ENCODE measurements around the gene ALK.

Gene ALK

GRCh38 chr2:29628108-29628745 is 293.2 kb downstream of the ALK start:
- no peak overlapping the region for H3K27ac ChIP-seq (ENCODE audit: low read length)
- H3K4me3 ChIP-seq (ENCODE audit: low read depth in 1 of 2, low read length in 2 of 2): no peak overlapping the region
- H3K9ac ChIP-seq (ENCODE audit: low read depth, low read length): no peak overlapping the region
- H3K79me2 ChIP-seq (ENCODE audit: insufficient read depth, low read length): no peaks in the 10 kb centered on the region
- H3K4me1 ChIP-seq (ENCODE audit: insufficient read depth, low read length): no peaks in the 10 kb centered on the region
- H3K36me3 ChIP-seq (ENCODE audit: insufficient read depth, low read length): no peaks in the 10 kb centered on the region
- DNase-seq: no peak
- peaks cover 4% of the 10 kb centered on the region for H3K27me3 ChIP-seq (ENCODE audit: insufficient read depth, low read length, poor library complexity)
- H4K20me1 ChIP-seq (ENCODE audit: insufficient read depth, low read length): no peaks in the 10 kb centered on the region
- no peak for ATAC-seq (ENCODE audit: insufficient read depth, low read depth)
- no peak overlapping the region for H3K4me2 ChIP-seq (ENCODE audit: insufficient read depth, low read length)
- H2AFZ ChIP-seq (ENCODE audit: low read depth, low read length): no peak overlapping the region
- H3K9me3 ChIP-seq (ENCODE audit: insufficient read depth, low read length, severe bottlenecking): no peaks in the 10 kb centered on the region
- TF ChIP-seq EZH2 (IDR thresholded peaks at IDR 0.05; ENCODE audit: borderline replicate concordance, low read depth, low read length, severe bottlenecking) (no peak), CTCF (IDR thresholded peaks at IDR 0.05; ENCODE audit: borderline replicate concordance, extremely low read depth, low read length, poor library complexity, severe bottlenecking) (no peak)

- Histone ChIP-seq H3K4me2 (ENCODE audit: insufficient read depth, low read length) (no peak overlapping the region), H3K9me3 (ENCODE audit: insufficient read depth, low read length, severe bottlenecking) (no peaks in the 10 kb centered on the region), H3K79me2 (ENCODE audit: insufficient read depth, low read length) (no peaks in the 10 kb centered on the region), H3K27ac (ENCODE audit: low read length) (no peak overlapping the region), H2AFZ (ENCODE audit: low read depth, low read length) (no peak overlapping the region), H3K4me1 (ENCODE audit: insufficient read depth, low read length) (no peaks in the 10 kb centered on the region), H3K9ac (ENCODE audit: low read depth, low read length) (no peak overlapping the region), H4K20me1 (ENCODE audit: insufficient read depth, low read length) (no peaks in the 10 kb centered on the region), H3K4me3 (ENCODE audit: low read depth in 1 of 2, low read length in 2 of 2) (no peak overlapping the region), H3K27me3 (ENCODE audit: insufficient read depth, low read length, poor library complexity) (peaks cover 4% of the 10 kb centered on the region), H3K36me3 (ENCODE audit: insufficient read depth, low read length) (no peaks in the 10 kb centered on the region)
- no peak for DNase-seq
- TF ChIP-seq EZH2 (IDR thresholded peaks at IDR 0.05; ENCODE audit: borderline replicate concordance, low read depth, low read length, severe bottlenecking): no peak
- no peak for TF ChIP-seq CTCF (IDR thresholded peaks at IDR 0.05; ENCODE audit: borderline replicate concordance, extremely low read depth, low read length, poor library complexity, severe bottlenecking)
- no peak for ATAC-seq (ENCODE audit: insufficient read depth, low read depth)
These were observed 294.1 kb downstream of the ALK start for GRCh38 chr2:29627279-29627711.

- Histone ChIP-seq H3K4me3 (ENCODE audit: low read depth in 1 of 2, low read length in 2 of 2) (no peak overlapping the region), H2AFZ (ENCODE audit: low read depth, low read length) (no peak overlapping the region), H3K27me3 (ENCODE audit: insufficient read depth, low read length, poor library complexity) (no peaks in the 10 kb centered on the region), H3K9ac (ENCODE audit: low read depth, low read length) (no peak overlapping the region), H3K4me2 (ENCODE audit: insufficient read depth, low read length) (no peak overlapping the region), H3K4me1 (ENCODE audit: insufficient read depth, low read length) (no peaks in the 10 kb centered on the region), H3K36me3 (ENCODE audit: insufficient read depth, low read length) (no peaks in the 10 kb centered on the region), H3K79me2 (ENCODE audit: insufficient read depth, low read length) (no peaks in the 10 kb centered on the region), H4K20me1 (ENCODE audit: insufficient read depth, low read length) (no peaks in the 10 kb centered on the region), H3K27ac (ENCODE audit: low read length) (no peak overlapping the region), H3K9me3 (ENCODE audit: insufficient read depth, low read length, severe bottlenecking) (no peaks in the 10 kb centered on the region)
- DNase-seq: no peak
- TF ChIP-seq EZH2 (IDR thresholded peaks at IDR 0.05; ENCODE audit: borderline replicate concordance, low read depth, low read length, severe bottlenecking): no peak
- TF ChIP-seq CTCF (IDR thresholded peaks at IDR 0.05; ENCODE audit: borderline replicate concordance, extremely low read depth, low read length, poor library complexity, severe bottlenecking): no peak
- ATAC-seq (ENCODE audit: insufficient read depth, low read depth): no peak
These were observed 300.5 kb downstream of the ALK start for GRCh38 chr2:29620890-29621289.

Data from DND-41 (cell line).